Activated T-helper 2 cell treated with anti-CD3 and anti-CD28 coated beads, Interferon-gamma antibody, Interleukin-2, Interleukin-4, amounts not matched to agents 10 μg/mL and 5 μg/mL and 100 μg/mL, durations not matched to agents 14 hours and 24 hours and 36 hours (primary cell): ENCODE data around the gene POLE. TPM values are rescaled to one million over a fixed set of nuclear protein-coding genes. Genes with fewer than 3 reads are reported as not detected.

Experiments used
- DNase-seq: peaks from one replicate; pipeline ENCODE4 v3.0.0; 2021; ENCODE audit warnings: low spot score
- H3K27ac Mint-ChIP-seq: one replicate; pipeline ENCODE4 v1.8.0; 2021; ENCODE audit warnings: mixed read lengths
- H3K27me3 Mint-ChIP-seq: one replicate; pipeline ENCODE4 v1.8.0; 2021; ENCODE audit warnings: low read depth, mixed read lengths
- H3K36me3 Mint-ChIP-seq: one replicate; pipeline ENCODE4 v1.8.0; 2021; ENCODE audit warnings: low read depth, mixed read lengths
- H3K4me1 Mint-ChIP-seq: one replicate; pipeline ENCODE4 v1.8.0; 2021; ENCODE audit warnings: low read depth, mixed read lengths
- H3K4me3 Mint-ChIP-seq: one replicate; pipeline ENCODE4 v1.8.0; 2021; ENCODE audit warnings: low read depth, mild to moderate bottlenecking, moderate library complexity, mixed read lengths
- H3K9me3 Mint-ChIP-seq: one replicate; pipeline ENCODE4 v1.8.0; 2021; ENCODE audit warnings: mixed read lengths
- intact Hi-C: fragments of 100-400 bp; cut with micrococcal nuclease; formaldehyde crosslinking; loops from one replicate; pipeline ENCODE4 v1.15.1; 2023
- total RNA-seq: library from RNA; stranded (reverse); gene quantifications from 2 replicates; pipeline ENCODE4 v1.2.3, GENCODE V29; 2022

Gene POLE
- total RNA-seq, 1 donor from 2014 or later: 159 TPM

DNA sequence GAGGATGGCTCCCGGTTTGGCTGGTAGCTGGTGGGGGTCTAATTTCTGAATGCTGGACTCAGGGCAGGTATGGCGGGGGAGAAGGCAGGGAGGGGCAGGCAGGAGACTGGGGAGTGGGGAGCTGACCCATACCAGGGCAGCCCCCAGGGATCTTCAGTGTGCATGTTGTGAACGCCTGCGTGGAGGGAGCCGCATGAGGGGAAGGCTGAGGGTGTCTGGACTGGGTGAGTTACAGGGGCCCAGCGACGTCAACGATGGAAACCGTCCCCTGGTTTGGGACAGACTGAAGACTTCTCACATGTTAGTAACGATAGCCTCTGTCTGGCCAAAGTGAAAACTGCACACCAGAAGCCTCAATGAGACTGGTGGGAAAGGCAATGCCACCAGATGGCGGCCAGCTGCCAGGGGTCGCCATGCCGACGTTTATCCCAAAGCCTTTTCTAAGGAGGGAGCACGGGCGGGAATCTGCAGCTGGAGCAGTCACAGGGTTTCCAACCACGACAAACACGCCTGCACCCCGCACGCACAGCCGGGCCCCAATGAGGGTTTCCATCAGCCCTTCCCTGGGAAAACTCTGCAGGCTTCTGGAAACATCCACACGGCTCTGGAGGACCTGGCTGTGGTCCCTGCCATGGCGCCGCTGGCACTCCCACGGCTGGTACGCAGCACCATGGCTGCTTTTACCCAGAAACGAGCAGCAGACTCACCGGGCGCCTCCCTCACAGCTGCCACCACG is 37.5 kb upstream of the POLE start:
- no peak for DNase-seq
- H3K4me1 Mint-ChIP-seq: no peaks in the 10 kb centered on the region
- H3K9me3 Mint-ChIP-seq: no peaks in the 10 kb centered on the region
- intact Hi-C loops: no loop called here
- no peak overlapping the region for H3K27ac Mint-ChIP-seq
- no peak overlapping the region for H3K4me3 Mint-ChIP-seq
- H3K27me3 Mint-ChIP-seq: no peaks in the 10 kb centered on the region
- peaks cover 84% of the 10 kb centered on the region for H3K36me3 Mint-ChIP-seq

DNA sequence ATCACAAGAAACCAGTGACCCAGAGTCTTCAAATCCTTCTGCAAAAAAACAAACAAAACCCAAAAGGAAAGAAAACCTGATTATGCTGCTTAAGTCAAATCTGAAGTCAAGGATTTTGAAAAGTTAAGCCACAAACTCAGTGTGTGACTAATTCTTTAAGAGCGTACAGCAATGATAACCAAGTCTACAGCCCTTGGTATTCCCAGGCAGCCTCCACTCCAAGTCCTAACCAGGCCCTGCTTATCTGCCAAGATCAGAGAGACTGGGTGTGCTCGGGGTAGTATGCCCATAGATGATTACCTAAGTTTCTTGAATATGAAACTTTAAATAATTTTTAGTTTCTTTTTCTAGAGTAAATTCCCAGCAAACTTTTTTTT is 36.6 kb upstream of the POLE start:
- Mint-ChIP-seq H3K36me3 (peaks cover 86% of the 10 kb centered on the region), H3K27ac (no peak overlapping the region), H3K9me3 (no peaks in the 10 kb centered on the region)

DNA sequence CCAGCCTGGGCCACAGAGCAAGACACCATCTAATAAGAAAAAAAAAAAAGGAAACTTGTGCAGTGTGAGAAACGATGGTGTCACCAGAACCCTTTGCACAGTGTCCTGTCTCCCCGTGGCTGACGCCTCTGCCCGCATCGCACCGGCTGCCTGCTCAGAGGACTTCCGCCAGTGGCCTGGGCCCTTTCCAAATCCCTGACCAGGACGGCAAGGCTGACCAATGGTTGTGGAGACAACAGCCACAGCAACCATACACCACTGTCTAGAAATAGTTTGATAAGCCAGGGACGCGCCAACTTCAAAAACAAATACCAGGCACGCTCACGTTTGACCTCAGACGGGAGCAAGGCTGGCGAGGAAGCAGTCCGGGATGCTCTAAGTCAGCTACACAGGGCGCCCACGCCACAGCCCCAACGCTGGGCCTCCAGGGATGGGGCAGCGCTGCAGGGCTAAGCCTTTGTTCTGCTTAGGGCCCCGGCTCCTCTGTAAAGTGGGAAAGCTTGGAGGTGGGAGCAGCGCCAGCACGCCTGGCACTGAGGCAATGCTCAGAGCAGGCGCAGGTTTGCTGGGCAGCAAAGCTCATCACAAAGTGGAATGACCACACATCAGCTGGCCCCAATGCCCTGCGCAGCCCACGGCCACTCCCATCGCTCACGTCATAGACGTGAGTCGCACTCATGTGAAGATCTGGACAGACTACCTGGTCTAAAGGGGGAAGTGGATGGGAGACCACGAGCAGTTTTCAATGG is 36.0 kb upstream of the POLE start:
- no peak for DNase-seq
- intact Hi-C loops: no loop called here
- Mint-ChIP-seq H3K4me3 (no peak overlapping the region), H3K27ac (no peak overlapping the region), H3K27me3 (no peaks in the 10 kb centered on the region), H3K36me3 (peaks cover 84% of the 10 kb centered on the region), H3K4me1 (no peaks in the 10 kb centered on the region), H3K9me3 (no peaks in the 10 kb centered on the region)

More for the DNA sequence above, 36.6 kb upstream of the POLE start:
- no peaks in the 10 kb centered on the region for H3K27me3 Mint-ChIP-seq
- DNase-seq: no peak
- H3K4me1 Mint-ChIP-seq: no peaks in the 10 kb centered on the region
- intact Hi-C loops: no loop called here
- H3K4me3 Mint-ChIP-seq: no peak overlapping the region

DNA sequence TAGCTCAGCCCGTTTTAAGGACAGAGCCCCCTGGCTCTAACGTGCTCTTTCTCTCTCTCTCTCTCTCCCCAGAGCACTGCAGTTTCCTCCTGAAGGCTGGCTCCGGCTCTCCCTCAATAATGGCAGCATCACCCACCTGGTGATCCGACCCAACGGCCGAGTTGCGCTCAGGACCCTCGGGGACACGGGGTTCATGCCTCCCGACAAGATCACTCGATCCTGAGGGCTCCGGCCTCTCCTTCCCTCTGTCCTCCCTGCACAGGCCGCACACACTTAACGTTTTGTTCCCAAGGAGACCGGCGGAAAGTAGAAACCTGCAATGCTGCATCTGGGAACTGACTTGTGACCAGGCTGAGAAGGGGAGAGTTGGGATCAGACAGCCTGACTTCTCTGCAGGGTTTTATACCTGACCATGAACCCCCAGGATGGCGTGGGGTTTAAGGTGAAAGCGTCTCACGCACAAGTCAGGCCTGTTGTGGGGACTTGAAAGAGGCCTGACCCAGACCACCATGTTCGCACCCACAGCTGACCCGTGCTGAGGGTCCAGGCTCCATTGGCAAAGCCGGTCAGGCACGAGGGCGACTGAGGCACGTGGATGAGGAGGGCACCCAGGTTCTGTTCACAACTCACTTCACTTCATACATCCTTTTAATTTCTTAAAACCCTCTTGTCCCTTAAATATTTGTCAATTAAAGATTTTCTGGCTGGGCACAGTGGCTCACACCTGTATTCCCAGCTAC is 33.6 kb upstream of the POLE start:
- H3K9me3 Mint-ChIP-seq: no peaks in the 10 kb centered on the region
- intact Hi-C loops: no loop called here

DNA sequence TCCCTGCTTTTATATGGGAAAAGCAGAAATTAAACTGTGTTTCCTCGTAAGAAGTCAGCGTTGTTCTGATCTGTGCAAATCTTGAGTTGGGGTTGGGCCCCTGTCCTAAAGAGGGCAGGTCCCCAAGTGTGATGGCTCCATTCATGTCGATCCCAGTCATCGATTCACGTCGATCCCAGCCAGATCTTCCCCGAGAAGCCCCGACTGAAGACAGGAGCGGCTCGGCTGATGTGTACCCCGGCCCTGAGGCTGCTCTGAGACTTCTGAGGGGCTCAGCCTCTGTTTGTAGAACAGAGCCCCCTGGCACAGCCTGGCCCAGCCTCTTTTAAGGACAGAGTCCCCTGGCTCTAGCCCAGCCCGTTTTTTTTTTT is 32.8 kb upstream of the POLE start:
- no peaks in the 10 kb centered on the region for H3K9me3 Mint-ChIP-seq
- no peak overlapping the region for H3K4me3 Mint-ChIP-seq
- H3K4me1 Mint-ChIP-seq: peaks cover 2% of the 10 kb centered on the region
- H3K27ac Mint-ChIP-seq: no peak overlapping the region
- H3K36me3 Mint-ChIP-seq: peaks cover 61% of the 10 kb centered on the region
- H3K27me3 Mint-ChIP-seq: no peaks in the 10 kb centered on the region
- intact Hi-C loops: loop anchor here (10.0 kb wide), 1 partner anchor 45 kb away; the partner anchor contains the start of gene ANKLE2
- no peak for DNase-seq

More for the DNA sequence above, 33.6 kb upstream of the POLE start:
- no peak for DNase-seq
- Mint-ChIP-seq H3K4me1 (peaks cover 2% of the 10 kb centered on the region), H3K4me3 (no peak overlapping the region), H3K27ac (no peak overlapping the region), H3K36me3 (peaks cover 70% of the 10 kb centered on the region), H3K27me3 (no peaks in the 10 kb centered on the region)

DNA sequence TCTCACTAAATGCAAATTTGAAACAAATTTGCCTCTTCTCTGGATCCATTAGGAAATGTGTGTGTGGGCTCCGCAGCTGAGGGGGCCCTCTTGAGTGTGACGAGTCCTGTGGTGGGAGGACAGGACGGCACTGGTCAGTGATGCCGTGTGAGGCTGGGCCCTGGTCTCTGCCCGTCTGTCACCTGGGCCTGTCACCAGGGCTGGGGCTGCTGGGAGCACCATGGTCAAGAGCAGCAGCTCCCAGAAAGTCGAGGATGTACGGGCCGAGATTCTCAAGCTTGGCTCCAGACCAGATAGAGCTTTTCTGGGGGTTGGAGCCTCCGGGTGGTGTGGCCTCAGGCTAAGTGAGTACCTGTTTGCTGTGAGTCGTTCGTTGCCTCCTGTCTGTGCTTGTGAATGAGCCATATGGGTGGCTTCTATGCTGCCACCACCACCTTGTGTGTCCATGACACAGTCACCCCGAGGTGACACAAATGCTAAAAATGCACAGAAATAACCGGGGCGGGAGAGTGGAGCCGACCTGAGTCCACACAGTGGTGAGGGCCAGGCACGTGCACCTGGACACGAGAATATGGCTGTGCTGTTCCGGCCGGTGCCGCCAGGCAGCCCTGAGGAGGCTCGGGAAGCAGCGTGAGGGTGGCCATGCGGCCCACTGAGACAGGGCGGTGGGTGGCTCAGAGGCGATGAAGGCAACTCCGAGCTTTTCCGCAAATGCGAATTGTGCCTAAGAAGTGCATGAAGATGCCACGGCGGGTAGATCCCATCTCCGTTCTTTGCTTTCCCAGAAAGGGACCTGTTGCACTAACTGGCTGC is 32.2 kb upstream of the POLE start:
- intact Hi-C loops: loop anchor here (10.0 kb wide), 1 partner anchor 45 kb away; the partner anchor contains the start of gene ANKLE2
- no peaks in the 10 kb centered on the region for H3K27me3 Mint-ChIP-seq
- H3K4me3 Mint-ChIP-seq: no peak overlapping the region
- H3K9me3 Mint-ChIP-seq: no peaks in the 10 kb centered on the region
- peaks cover 61% of the 10 kb centered on the region for H3K36me3 Mint-ChIP-seq
- no peak for DNase-seq
- H3K4me1 Mint-ChIP-seq: peaks cover 2% of the 10 kb centered on the region
- no peak overlapping the region for H3K27ac Mint-ChIP-seq

DNA sequence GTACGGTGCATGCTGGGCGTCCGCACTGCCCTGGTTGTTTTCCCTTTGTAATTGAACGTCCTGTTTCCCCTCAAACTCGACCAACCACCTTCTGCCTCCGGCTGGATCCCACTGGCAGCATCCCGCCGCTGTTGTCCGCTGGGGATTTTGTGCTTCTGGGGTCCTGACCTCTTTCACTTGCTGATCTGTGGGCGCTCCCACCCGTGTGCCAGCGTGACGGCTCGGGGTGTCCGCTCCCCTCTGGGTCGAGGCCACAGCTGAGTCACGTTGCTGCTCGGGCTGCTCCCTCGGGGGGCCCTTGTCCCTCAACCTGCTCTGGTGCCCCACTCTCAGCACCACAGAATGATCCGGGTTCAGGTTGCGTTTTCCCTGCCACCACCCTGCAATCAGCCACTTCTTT is 31.5 kb upstream of the POLE start:
- Mint-ChIP-seq H3K27me3 (no peaks in the 10 kb centered on the region), H3K36me3 (peaks cover 55% of the 10 kb centered on the region), H3K4me3 (no peak overlapping the region), H3K9me3 (no peaks in the 10 kb centered on the region), H3K4me1 (peaks cover 2% of the 10 kb centered on the region), H3K27ac (no peak overlapping the region)
- DNase-seq: no peak
- intact Hi-C loops: loop anchor here (10.0 kb wide), 1 partner anchor 46 kb away; the partner anchor contains the start of gene ANKLE2

DNA sequence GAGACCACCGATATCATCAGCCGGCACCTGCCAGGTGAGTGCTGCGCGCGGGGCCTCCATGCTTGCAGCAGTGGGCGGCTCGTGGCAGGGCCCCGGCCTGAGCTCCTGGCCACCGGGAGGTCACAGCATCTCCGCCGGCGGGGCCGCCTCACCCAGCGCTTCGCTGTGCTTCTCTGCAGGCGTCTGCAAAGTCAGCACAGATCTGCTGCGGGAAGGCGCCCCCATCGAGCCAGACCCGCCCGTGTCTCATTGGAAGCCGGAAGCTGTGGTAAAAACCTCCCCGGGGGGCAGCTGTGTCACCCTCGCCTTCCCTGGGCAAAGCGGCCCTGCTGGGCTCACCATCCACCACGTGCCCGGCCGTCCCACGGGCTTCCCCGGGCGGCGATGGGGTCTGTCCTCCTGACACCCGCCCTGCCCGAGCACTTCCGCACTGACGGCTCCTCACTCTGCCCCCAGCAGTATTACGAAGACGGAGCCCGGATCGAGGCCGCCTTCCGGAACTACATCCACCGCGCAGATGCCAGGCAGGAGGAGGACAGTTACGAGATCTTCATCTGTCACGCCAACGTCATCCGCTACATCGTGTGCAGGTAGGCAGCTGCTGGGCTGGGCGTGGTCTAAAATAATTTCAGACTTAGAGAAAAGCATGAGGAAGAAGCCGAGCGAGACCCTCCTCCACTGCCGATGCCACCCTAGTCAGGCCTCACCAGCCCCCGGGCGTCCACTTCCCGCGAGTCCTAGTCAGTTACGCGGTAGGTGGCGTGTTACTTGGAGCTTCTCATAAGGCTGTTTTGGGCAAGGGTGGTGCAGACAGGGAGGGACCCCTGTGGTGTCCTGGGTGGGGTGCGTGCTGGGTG is 30.6 kb upstream of the POLE start:
- no peaks in the 10 kb centered on the region for H3K27me3 Mint-ChIP-seq
- no peak for DNase-seq
- peaks cover 7% of the 10 kb centered on the region for H3K4me1 Mint-ChIP-seq
- intact Hi-C loops: loop anchor here (10.0 kb wide), 1 partner anchor 47 kb away; the partner anchor contains the start of gene ANKLE2
- H3K4me3 Mint-ChIP-seq: no peak overlapping the region
- H3K36me3 Mint-ChIP-seq: peaks cover 52% of the 10 kb centered on the region
- no peaks in the 10 kb centered on the region for H3K9me3 Mint-ChIP-seq
- no peak overlapping the region for H3K27ac Mint-ChIP-seq

DNA sequence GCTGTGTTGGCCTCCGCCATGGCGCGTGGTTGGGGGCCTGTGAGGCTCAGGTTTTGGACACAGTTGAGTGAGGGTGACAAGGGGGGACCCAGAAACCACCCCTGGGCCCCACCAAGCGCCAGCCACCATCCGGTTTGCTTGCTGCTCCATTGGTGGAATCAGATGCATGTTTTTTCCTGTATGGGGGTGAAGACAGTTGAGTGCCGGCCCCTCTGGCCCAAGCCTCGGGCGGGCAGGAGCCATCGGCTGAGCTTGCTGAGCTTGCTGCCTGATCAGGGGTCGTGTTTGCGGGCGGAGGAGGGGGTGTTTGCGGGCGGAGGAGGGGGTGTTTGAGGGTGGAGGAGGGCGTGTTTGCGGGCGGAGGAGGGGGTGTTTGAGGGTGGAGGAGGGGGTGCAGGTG is 29.9 kb upstream of the POLE start:
- peaks cover 8% of the 10 kb centered on the region for H3K4me1 Mint-ChIP-seq
- H3K4me3 Mint-ChIP-seq: no peak overlapping the region
- intact Hi-C loops: loop anchor here (10.0 kb wide), 1 partner anchor 48 kb away; the partner anchor contains the start of gene ANKLE2
- no peaks in the 10 kb centered on the region for H3K27me3 Mint-ChIP-seq
- no peaks in the 10 kb centered on the region for H3K9me3 Mint-ChIP-seq
- peaks cover 49% of the 10 kb centered on the region for H3K36me3 Mint-ChIP-seq
- no peak overlapping the region for H3K27ac Mint-ChIP-seq
- DNase-seq: no peak

DNA sequence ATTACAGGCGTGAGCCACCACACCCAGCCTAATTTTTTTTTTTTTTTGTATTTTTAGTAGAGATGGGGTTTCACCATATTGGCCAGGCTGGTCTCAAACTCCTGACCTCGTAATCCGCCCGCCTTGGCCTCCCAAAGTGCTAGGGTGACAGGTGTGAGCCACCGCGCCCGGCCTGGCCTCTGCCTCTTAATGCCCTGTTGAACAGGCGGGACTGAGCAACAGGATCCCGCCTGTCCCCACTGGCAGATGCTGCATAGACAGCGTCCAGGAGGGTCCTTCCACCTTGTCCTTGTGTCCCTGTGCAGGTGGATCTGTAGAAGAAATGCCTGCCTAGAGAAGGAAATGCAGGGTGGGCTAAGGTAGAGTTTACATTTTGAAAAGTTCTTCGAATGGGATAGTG is 29.2 kb upstream of the POLE start:
- DNase-seq: no peak
- Mint-ChIP-seq H3K36me3 (peaks cover 45% of the 10 kb centered on the region), H3K4me3 (no peak overlapping the region), H3K27me3 (no peaks in the 10 kb centered on the region), H3K9me3 (no peaks in the 10 kb centered on the region), H3K27ac (no peak overlapping the region), H3K4me1 (peaks cover 10% of the 10 kb centered on the region)
- intact Hi-C loops: loop anchor here (10.0 kb wide), 1 partner anchor 48 kb away; the partner anchor contains the start of gene ANKLE2

DNA sequence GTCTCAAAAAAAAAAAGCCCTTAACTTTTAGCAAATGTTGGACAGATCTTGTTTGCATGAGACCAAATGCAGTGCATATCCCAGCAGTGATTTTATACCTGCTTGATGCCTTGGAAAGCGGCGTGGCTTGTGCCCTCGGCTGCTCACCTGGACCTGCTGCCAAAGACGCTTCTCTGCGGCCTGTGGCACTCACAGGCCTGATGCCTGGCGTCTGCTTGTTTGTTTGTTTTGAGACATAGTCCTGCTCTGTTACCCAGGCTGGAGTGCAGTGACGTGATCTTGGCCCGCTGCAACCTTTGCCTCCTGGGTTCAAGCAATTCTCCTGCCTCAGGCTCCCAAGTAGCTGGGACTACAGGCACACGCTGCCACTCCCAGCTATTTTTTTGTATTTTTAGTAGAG is 28.7 kb upstream of the POLE start:
- Mint-ChIP-seq H3K4me3 (no peak overlapping the region), H3K36me3 (peaks cover 40% of the 10 kb centered on the region), H3K9me3 (no peaks in the 10 kb centered on the region), H3K27ac (no peak overlapping the region), H3K4me1 (peaks cover 10% of the 10 kb centered on the region), H3K27me3 (no peaks in the 10 kb centered on the region)
- DNase-seq: no peak
- intact Hi-C loops: loop anchor here (10.0 kb wide), 1 partner anchor 49 kb away; the partner anchor contains the start of gene ANKLE2
